Neural crest cell (in vitro differentiated cells): Measurements from ENCODE around the gene AKR1C8. TPM values are rescaled to one million over a fixed set of nuclear protein-coding genes. Genes with fewer than 3 reads are reported as not detected.
A peak's percentile ranks its signal among the peaks of the same experiment; 100 is the strongest.
"Not testable (repeated sequence)": the region's sequence is repeated elsewhere in the genome, so short reads cannot be mapped to it uniquely, and the experiment has no call there.

Experiments used
- DNase-seq: peaks from one replicate; pipeline ENCODE4 v3.0.0; 2021; ENCODE audit warnings: low read depth, mixed read lengths, low spot score
- H3K27ac Mint-ChIP-seq: one replicate; pipeline ENCODE4 v1.8.0; 2021; ENCODE audit warnings: mild to moderate bottlenecking, mixed read lengths; ENCODE audit not compliant: unreplicated experiment
- H3K27me3 Mint-ChIP-seq: 2 replicates; pipeline ENCODE4 v1.8.0; 2021; ENCODE audit warnings: low read depth, mild to moderate bottlenecking, mixed read lengths
- H3K36me3 Mint-ChIP-seq: 2 replicates; pipeline ENCODE4 v1.8.0; 2021; ENCODE audit warnings: low read depth, mild to moderate bottlenecking, mixed read lengths
- H3K4me1 Mint-ChIP-seq: 2 replicates; pipeline ENCODE4 v1.8.0; 2021; ENCODE audit warnings: mixed read lengths
- H3K4me3 Mint-ChIP-seq: one replicate; pipeline ENCODE4 v1.8.0; 2021; ENCODE audit warnings: mild to moderate bottlenecking, mixed read lengths
- H3K9me3 Mint-ChIP-seq: 2 replicates; pipeline ENCODE4 v1.8.0; 2021; ENCODE audit warnings: mixed read lengths
- CTCF ChIP-seq: fragments of 200-600 bp; sonication (generic); conservative IDR thresholded peaks from 2 replicates; pipeline ENCODE4 v1.5.0; 2021; ENCODE audit warnings: antibody characterized with exemption, mild to moderate bottlenecking
- total RNA-seq: library from RNA; stranded (reverse); gene quantifications from 2 replicates; pipeline ENCODE4 v1.2.1, GENCODE V29; 2021

AKR1C8 gene
- total RNA-seq, 1 donor from 2014 or later, result not detected

GRCh38 chr10:5187867-5188266 lies 2.9 kb upstream of the AKR1C8 start:
- Mint-ChIP-seq H3K4me1 (no peaks in the 10 kb centered on the region), H3K4me3 (no peak overlapping the region), H3K9me3 (peaks cover 21% of the 10 kb centered on the region), H3K27me3 (no peaks in the 10 kb centered on the region), H3K36me3 (no peaks in the 10 kb centered on the region), H3K27ac (no peak overlapping the region)
- TF ChIP-seq CTCF, result no peak
- DNase-seq, result no peak

GRCh38 chr10:5183923-5184322 lies 1.0 kb downstream of the AKR1C8 start:
- Mint-ChIP-seq H3K4me3 (no peak overlapping the region), H3K9me3 (peaks cover 8% of the 10 kb centered on the region), H3K27ac (no peak overlapping the region), H3K27me3 (no peaks in the 10 kb centered on the region), H3K4me1 (no peaks in the 10 kb centered on the region), H3K36me3 (no peaks in the 10 kb centered on the region)
- TF ChIP-seq CTCF, result no peak
- DNase-seq, result no peak

DNA sequence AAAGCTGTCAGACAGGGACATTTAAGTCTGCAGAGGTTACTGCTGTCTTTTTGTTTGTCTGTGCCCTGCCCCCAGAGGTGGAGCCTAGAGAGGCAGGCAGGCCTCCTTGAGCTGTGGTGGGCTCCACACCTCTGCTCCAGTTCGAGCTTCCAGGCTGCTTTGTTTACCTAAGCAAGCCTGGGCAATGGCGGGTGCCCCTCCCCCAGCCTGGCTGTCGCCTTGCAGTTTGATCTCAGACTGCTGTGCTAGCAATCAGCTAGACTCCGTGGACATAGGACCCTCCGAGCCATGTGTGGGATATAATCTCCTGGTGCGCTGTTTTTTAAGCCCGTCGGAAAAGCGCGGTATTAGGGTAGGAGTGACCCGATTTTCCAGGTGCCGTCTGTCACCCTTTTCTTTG lies 4.4 kb downstream of the AKR1C8 start:
- H3K36me3 Mint-ChIP-seq, H3K4me3 Mint-ChIP-seq, H3K27me3 Mint-ChIP-seq, H3K27ac Mint-ChIP-seq, DNase-seq, H3K4me1 Mint-ChIP-seq, H3K9me3 Mint-ChIP-seq: not testable (repeated sequence)

- not testable (repeated sequence) for H3K4me1 Mint-ChIP-seq, DNase-seq, H3K36me3 Mint-ChIP-seq, H3K9me3 Mint-ChIP-seq, H3K27ac Mint-ChIP-seq, H3K4me3 Mint-ChIP-seq, H3K27me3 Mint-ChIP-seq
These were observed 9.4 kb downstream of the AKR1C8 start for GRCh38 chr10:5175581-5175980.

DNA sequence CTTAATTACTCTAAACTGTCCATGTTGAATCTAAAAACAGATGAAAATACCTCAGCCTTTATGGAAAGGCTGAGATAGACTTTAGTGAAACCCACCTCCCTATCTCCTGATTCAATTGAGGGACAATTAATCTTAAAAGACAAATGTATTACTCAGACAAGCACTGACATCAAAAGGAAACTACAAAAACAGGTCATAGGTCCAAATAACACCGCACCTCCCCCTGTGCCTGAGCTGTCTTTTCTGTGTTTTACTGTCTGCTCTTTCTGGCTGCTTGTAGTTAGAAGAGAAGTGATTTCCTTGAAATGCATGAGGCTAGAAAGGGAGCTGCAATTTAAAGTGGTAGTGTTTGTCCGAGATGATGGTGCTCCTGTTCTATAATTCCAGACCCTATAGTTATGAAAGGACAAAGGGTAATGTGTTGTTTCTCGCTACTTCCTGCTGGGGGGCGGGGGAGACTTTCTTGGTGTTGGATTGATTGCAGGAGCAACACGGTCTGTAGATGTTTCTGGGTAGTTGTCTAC lies 16.0 kb downstream of the AKR1C8 start:
- H3K9me3 Mint-ChIP-seq, result peaks cover 23% of the 10 kb centered on the region

DNA sequence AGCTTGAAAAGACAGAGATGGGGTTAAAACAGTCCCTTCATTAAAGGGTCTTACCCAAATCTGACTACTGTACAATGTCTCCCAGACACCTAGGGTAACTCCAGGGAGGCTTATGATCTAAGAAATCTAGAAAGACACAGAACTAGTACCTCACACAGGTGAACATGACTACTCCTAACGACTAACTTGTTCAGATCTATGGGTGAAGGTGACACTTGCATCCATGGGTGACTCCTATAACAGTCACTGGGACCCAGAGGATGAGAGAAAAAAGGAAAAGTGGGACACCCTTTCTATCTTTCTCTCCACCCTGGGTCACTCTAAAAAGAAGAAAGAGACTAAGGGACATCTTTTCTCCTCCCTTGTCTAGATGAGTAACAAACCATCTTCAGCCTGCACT lies 19.2 kb downstream of the AKR1C8 start:
- no peak for DNase-seq
- Mint-ChIP-seq H3K4me3 (no peak overlapping the region), H3K4me1 (peaks cover 5% of the 10 kb centered on the region), H3K27ac (no peak overlapping the region), H3K9me3 (peaks cover 40% of the 10 kb centered on the region), H3K27me3 (no peaks in the 10 kb centered on the region), H3K36me3 (peaks cover 25% of the 10 kb centered on the region)
- TF ChIP-seq CTCF, result no peak

More for the DNA sequence above, 16.0 kb downstream of the AKR1C8 start:
- no peak for DNase-seq
- H3K36me3 Mint-ChIP-seq, result peaks cover 26% of the 10 kb centered on the region
- peaks cover 5% of the 10 kb centered on the region for H3K4me1 Mint-ChIP-seq
- no peak overlapping the region for H3K4me3 Mint-ChIP-seq
- no peaks in the 10 kb centered on the region for H3K27me3 Mint-ChIP-seq
- H3K27ac Mint-ChIP-seq, result peak overlapping the region; percentile 2
- TF ChIP-seq CTCF, result no peak

DNA sequence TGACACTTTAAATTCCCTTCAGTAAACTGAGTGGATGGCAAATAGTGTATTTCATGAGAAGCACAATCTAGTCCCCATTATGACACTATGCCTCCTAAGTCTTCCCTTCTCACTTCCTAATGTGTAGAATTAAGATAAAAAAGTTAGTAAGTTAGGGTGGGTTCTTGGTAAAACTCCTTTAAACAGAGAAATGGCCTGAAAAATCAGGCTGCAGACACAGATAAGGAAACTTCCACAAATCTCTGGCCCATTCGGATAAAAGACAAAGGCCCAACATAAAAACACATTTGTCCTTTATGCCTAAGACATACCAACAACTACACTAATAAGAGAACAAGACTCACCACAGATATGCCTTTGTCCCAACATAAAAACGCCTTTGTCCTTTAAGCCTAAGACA lies 21.5 kb downstream of the AKR1C8 start:
- Mint-ChIP-seq H3K36me3 (peaks cover 26% of the 10 kb centered on the region), H3K27ac (no peak overlapping the region), H3K4me3 (no peak overlapping the region), H3K9me3 (peaks cover 39% of the 10 kb centered on the region), H3K27me3 (no peaks in the 10 kb centered on the region), H3K4me1 (no peaks in the 10 kb centered on the region)
- DNase-seq, result no peak
- TF ChIP-seq CTCF, result no peak
